Central memory CD8-positive, alpha-beta T cell (primary cell): ENCODE measurements around the gene HELB.

ENCODE experiments used
- ATAC-seq: fragments of 150-1000 bp; cut with Tn5 transposase; replicated peaks from 2 replicates; pipeline ENCODE4 v1.10.0; 2022; ENCODE audit warnings: mild to moderate bottlenecking, moderate FRiP score, moderate number of reproducible peaks; ENCODE audit not compliant: poor library complexity, severe bottlenecking; ENCODE audit errors: extremely low read depth
- DNase-seq, 2 donors: peaks; one replicate each; pipeline ENCODE4 v3.0.0; 2021; ENCODE audit warnings: low spot score in 2 of 2
- H3K27ac Mint-ChIP-seq: one replicate; pipeline ENCODE4 v1.8.0; 2022; ENCODE audit warnings: low read depth, mild to moderate bottlenecking, moderate library complexity, mixed read lengths
- H3K27me3 Mint-ChIP-seq: one replicate; pipeline ENCODE4 v1.8.0; 2022; ENCODE audit warnings: mixed read lengths
- H3K36me3 Mint-ChIP-seq: one replicate; pipeline ENCODE4 v1.8.0; 2022; ENCODE audit warnings: mild to moderate bottlenecking, moderate library complexity, mixed read lengths; ENCODE audit not compliant: insufficient read depth
- H3K4me1 Mint-ChIP-seq: one replicate; pipeline ENCODE4 v1.8.0; 2022; ENCODE audit warnings: mixed read lengths
- H3K4me3 Mint-ChIP-seq: one replicate; pipeline ENCODE4 v1.8.0; 2022; ENCODE audit warnings: mild to moderate bottlenecking, moderate library complexity, mixed read lengths
- H3K9me3 Mint-ChIP-seq: one replicate; pipeline ENCODE4 v1.8.0; 2022; ENCODE audit warnings: mixed read lengths

Gene HELB

GRCh38 chr12:66301944-66302826, at the start of gene HELB:
TSS of gene HELB (plus strand) at chr12:66302493. CDS start at chr12:66302604, 111 bp downstream.
- DNase-seq (peak; percentile 74 to 76), ATAC-seq (peak; percentile 57)
- no peaks in the 10 kb centered on the region for H3K9me3 Mint-ChIP-seq
- H3K4me3 Mint-ChIP-seq: peak within 1 kb of the TSS; percentile 99
- peak within 1 kb of the TSS; percentile 98 for H3K27ac Mint-ChIP-seq
- H3K36me3 Mint-ChIP-seq: peaks cover 38% of the 10 kb centered on the region
- peaks cover 38% of the 10 kb centered on the region for H3K4me1 Mint-ChIP-seq
- no peaks in the 10 kb centered on the region for H3K27me3 Mint-ChIP-seq

- Mint-ChIP-seq H3K4me1 (no peaks in the 10 kb centered on the region), H3K27ac (no peak overlapping the region), H3K27me3 (peaks cover 17% of the 10 kb centered on the region), H3K4me3 (no peak overlapping the region), H3K9me3 (no peaks in the 10 kb centered on the region), H3K36me3 (no peaks in the 10 kb centered on the region)
- DNase-seq (no peak), ATAC-seq (no peak)
Measured at GRCh38 chr12:66252771-66253170, 49.5 kb upstream of the HELB start.

DNA sequence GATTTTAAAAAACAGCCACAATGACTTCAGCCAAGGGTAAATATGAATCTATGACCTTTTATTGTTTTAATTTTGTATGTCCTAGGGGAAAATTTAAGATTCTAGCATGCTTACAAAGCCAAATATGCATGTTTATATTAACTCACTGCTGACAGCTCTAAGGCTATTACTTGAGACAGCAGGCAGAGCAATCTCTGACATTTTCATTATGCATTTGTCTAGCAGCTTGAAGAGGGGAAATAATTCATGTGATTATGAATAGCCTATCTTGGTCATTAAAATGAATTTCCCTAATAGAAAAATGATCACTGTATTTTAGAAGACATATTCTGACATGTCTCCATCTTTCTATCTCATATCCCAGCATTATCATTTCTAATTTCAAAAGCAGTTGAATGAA, 46.6 kb upstream of the HELB start:
- H3K27ac Mint-ChIP-seq: no peak overlapping the region
- no peak for ATAC-seq

DNA sequence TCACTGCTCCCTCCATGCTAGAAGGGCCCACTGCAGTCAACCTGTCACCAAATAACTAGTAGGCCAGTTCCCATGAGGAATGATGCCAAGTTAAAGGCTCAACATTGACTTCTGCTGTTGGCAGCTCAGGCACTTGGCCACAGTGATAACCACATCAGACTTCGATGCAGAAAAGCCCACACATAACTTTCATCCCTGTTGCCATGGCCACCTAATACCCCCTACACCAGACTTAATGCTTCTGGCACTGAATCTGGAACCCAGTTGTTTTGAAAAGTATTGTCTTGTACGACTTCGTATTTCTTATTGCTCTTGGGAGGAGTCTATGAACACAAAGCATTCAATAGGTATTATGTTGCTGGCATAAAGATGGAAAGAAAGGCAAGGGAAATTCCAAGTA, 44.3 kb upstream of the HELB start:
- no peaks in the 10 kb centered on the region for H3K4me1 Mint-ChIP-seq
- no peak overlapping the region for H3K27ac Mint-ChIP-seq
- peaks cover 10% of the 10 kb centered on the region for H3K27me3 Mint-ChIP-seq
- ATAC-seq (no peak), DNase-seq (no peak)
- no peaks in the 10 kb centered on the region for H3K9me3 Mint-ChIP-seq
- H3K36me3 Mint-ChIP-seq: no peaks in the 10 kb centered on the region
- H3K4me3 Mint-ChIP-seq: no peak overlapping the region

More for the DNA sequence above, 46.6 kb upstream of the HELB start:
- Mint-ChIP-seq H3K27me3 (peaks cover 17% of the 10 kb centered on the region), H3K4me3 (no peak overlapping the region), H3K36me3 (no peaks in the 10 kb centered on the region), H3K9me3 (no peaks in the 10 kb centered on the region), H3K4me1 (no peaks in the 10 kb centered on the region)
- DNase-seq: no peak

DNA sequence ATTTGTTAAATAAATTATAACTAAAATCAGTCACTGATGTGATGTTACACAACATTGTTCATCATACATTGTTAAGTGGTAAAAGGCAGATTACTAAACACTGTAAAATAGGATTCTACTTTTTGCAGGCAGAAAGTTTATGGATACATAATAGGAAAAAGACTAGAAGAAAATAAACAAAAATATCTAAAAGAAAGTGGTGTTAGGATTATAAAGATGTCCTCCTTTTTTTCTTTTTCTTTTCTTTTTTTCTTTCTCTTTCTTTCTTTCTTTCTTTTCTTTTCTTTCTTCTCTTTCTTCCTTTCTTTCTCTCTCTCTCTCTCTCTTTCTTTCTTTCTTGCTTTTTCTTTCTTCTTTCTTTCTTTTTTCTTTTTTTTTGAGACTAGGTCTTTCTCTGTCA, 39.6 kb upstream of the HELB start:
- H3K9me3 Mint-ChIP-seq: no peaks in the 10 kb centered on the region
- no peaks in the 10 kb centered on the region for H3K4me1 Mint-ChIP-seq
- DNase-seq: no peak
- no peak for ATAC-seq
- H3K27ac Mint-ChIP-seq: peak overlapping the region; percentile 72
- H3K27me3 Mint-ChIP-seq: peaks cover 10% of the 10 kb centered on the region
- H3K36me3 Mint-ChIP-seq: no peaks in the 10 kb centered on the region
- H3K4me3 Mint-ChIP-seq: no peak overlapping the region

GRCh38 chr12:66268562-66268961, 33.7 kb upstream of the HELB start:
- Mint-ChIP-seq H3K9me3 (no peaks in the 10 kb centered on the region), H3K27ac (no peak overlapping the region), H3K36me3 (no peaks in the 10 kb centered on the region), H3K4me3 (no peak overlapping the region), H3K27me3 (peaks cover 10% of the 10 kb centered on the region), H3K4me1 (no peaks in the 10 kb centered on the region)
- ATAC-seq (no peak), DNase-seq (no peak)

DNA sequence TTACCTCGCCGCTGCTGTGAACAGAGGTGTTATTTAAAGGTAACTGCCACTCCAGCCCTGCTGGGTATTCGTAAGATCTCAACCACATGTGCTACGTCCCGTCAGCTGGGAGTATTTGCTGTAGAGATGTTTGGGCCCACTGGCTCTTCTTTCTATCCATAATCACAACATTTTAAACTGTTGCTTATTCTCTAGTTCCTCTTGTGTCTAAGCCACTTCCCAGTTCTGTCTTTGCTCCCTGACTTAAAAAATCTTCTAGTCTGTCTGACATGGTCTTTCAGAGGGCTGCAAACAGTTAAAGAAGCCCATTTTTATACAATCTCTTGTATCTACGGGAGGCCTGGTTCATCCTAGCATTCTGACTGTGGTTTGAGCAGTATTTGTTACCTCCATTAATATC, 33.2 kb upstream of the HELB start:
- Mint-ChIP-seq H3K4me1 (no peaks in the 10 kb centered on the region), H3K27me3 (peaks cover 9% of the 10 kb centered on the region), H3K4me3 (no peak overlapping the region), H3K27ac (no peak overlapping the region), H3K9me3 (no peaks in the 10 kb centered on the region), H3K36me3 (no peaks in the 10 kb centered on the region)
- ATAC-seq: no peak
- no peak for DNase-seq

DNA sequence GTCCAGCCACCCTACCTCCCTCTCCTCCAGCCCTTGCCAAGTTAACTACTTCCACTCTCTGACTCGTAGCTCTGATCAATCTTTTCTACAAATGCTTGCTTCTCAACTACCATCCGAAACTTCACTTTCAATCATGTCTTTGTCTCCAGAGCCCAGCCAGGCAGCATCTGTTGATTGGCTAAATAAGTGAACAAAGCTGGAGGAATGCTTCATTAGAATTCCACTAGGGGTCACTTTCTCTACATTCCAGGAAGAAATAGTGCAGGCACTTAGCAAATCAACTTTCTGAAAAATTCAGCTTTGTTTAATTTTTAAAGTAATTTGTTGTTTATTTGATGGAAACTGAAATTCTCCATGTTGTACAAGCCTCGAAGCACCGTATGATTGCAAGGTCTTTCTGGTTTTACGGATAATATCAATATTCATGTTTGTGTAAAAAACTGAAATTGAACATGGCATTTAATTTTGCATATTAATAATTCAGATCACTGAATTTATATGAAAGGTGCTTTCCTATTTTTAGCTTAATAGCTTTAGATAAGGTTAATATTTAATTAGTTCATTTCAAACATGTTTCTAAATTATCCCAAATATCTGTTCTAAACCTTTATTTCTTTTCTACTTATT, 32.4 kb upstream of the HELB start:
- Mint-ChIP-seq H3K4me1 (no peaks in the 10 kb centered on the region), H3K27me3 (peaks cover 2% of the 10 kb centered on the region), H3K27ac (no peak overlapping the region), H3K9me3 (no peaks in the 10 kb centered on the region), H3K36me3 (no peaks in the 10 kb centered on the region), H3K4me3 (no peak overlapping the region)
- peak; percentile 32 for ATAC-seq
- DNase-seq: no peak

GRCh38 chr12:66270613-66271012, 31.7 kb upstream of the HELB start:
- Mint-ChIP-seq H3K27ac (no peak overlapping the region), H3K9me3 (no peaks in the 10 kb centered on the region), H3K4me3 (no peak overlapping the region), H3K36me3 (no peaks in the 10 kb centered on the region), H3K27me3 (no peaks in the 10 kb centered on the region), H3K4me1 (no peaks in the 10 kb centered on the region)
- no peak for DNase-seq
- ATAC-seq: no peak

- no peaks in the 10 kb centered on the region for H3K9me3 Mint-ChIP-seq
- no peaks in the 10 kb centered on the region for H3K27me3 Mint-ChIP-seq
- H3K27ac Mint-ChIP-seq: no peak overlapping the region
- no peak for DNase-seq
- H3K4me3 Mint-ChIP-seq: no peak overlapping the region
- H3K4me1 Mint-ChIP-seq: no peaks in the 10 kb centered on the region
- H3K36me3 Mint-ChIP-seq: no peaks in the 10 kb centered on the region
- ATAC-seq: no peak
Measured at GRCh38 chr12:66272650-66273049, 29.6 kb upstream of the HELB start.

GRCh38 chr12:66273147-66273546, 29.1 kb upstream of the HELB start:
- Mint-ChIP-seq H3K4me3 (no peak overlapping the region), H3K27ac (no peak overlapping the region), H3K4me1 (no peaks in the 10 kb centered on the region), H3K27me3 (no peaks in the 10 kb centered on the region), H3K36me3 (no peaks in the 10 kb centered on the region), H3K9me3 (no peaks in the 10 kb centered on the region)
- ATAC-seq (no peak), DNase-seq (no peak)

- DNase-seq (no peak), ATAC-seq (no peak)
- Mint-ChIP-seq H3K4me1 (peaks cover 12% of the 10 kb centered on the region), H3K27ac (no peak overlapping the region), H3K4me3 (no peak overlapping the region), H3K9me3 (no peaks in the 10 kb centered on the region), H3K27me3 (no peaks in the 10 kb centered on the region), H3K36me3 (no peaks in the 10 kb centered on the region)
Measured at GRCh38 chr12:66275040-66275439, 27.3 kb upstream of the HELB start.

GRCh38 chr12:66279123-66279712, 23.1 kb upstream of the HELB start:
- no peaks in the 10 kb centered on the region for H3K36me3 Mint-ChIP-seq
- H3K4me3 Mint-ChIP-seq: no peak overlapping the region
- ATAC-seq: peak; percentile 56
- no peaks in the 10 kb centered on the region for H3K27me3 Mint-ChIP-seq
- H3K4me1 Mint-ChIP-seq: peaks cover 24% of the 10 kb centered on the region
- DNase-seq: peak in 1 of 2 donors; percentile 34
- H3K27ac Mint-ChIP-seq: no peak overlapping the region
- H3K9me3 Mint-ChIP-seq: peaks cover 14% of the 10 kb centered on the region
